ENCODE measurements around the gene PLEK. TPM values are rescaled to one million over a fixed set of nuclear protein-coding genes. Genes with fewer than 3 reads are reported as not detected.

PLEK gene
- total and polyA plus RNA-seq, 3 donors from 2014 or later: 1.7 to 9.2 (median 2.4) TPM

DNA sequence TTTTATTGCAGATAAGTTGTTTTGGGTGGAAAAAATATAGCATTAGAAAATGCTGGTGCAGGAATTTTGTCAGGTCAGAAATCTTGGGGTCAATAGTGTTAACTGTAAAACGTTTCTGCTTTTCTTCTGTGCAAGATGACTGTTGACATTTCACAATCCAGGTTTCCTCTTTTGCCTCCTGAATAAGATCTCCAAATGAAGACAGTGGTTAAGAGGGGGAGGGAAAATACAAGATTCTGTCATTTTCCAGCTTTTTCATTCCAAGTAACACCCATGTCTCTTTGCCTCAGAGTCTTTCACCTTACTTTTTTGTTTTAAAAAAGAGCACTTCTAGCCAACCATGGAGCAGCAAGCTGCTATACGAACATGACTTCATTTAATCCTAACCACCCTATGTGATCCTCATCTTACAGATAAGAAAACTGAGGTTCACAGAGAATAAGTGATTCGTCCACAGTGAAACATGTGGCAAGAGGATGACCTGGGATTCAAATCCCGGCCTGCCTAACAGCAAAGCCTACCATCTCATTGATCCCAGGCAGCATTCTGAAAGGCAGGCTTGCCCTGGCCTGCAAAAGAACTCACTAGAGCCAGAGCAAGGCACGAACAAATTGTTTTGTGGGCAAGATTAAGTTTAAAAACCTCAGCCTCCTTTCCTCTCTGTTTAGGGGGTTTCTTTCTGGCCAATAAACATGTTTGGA lies 3.0 kb downstream of the PLEK start:
- WGBS, 2 donors: 68 to 74% methylated on average over 5 of the region's 5 CpGs
- no peak for TF ChIP-seq POLR2A (IDR thresholded peaks at IDR 0.05)
- TF ChIP-seq, protein P1, sequence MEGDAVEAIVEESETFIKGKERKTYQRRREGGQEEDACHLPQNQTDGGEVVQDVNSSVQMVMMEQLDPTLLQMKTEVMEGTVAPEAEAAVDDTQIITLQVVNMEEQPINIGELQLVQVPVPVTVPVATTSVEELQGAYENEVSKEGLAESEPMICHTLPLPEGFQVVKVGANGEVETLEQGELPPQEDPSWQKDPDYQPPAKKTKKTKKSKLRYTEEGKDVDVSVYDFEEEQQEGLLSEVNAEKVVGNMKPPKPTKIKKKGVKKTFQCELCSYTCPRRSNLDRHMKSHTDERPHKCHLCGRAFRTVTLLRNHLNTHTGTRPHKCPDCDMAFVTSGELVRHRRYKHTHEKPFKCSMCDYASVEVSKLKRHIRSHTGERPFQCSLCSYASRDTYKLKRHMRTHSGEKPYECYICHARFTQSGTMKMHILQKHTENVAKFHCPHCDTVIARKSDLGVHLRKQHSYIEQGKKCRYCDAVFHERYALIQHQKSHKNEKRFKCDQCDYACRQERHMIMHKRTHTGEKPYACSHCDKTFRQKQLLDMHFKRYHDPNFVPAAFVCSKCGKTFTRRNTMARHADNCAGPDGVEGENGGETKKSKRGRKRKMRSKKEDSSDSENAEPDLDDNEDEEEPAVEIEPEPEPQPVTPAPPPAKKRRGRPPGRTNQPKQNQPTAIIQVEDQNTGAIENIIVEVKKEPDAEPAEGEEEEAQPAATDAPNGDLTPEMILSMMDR (IDR thresholded peaks at IDR 0.05): no peak
- intact Hi-C loops (cut with DNase I; ENCODE audit: low total_unique reads): loop anchor here (10.0 kb wide), 1 partner anchor 67 kb away; no protein-coding TSS in a partner anchor

DNA sequence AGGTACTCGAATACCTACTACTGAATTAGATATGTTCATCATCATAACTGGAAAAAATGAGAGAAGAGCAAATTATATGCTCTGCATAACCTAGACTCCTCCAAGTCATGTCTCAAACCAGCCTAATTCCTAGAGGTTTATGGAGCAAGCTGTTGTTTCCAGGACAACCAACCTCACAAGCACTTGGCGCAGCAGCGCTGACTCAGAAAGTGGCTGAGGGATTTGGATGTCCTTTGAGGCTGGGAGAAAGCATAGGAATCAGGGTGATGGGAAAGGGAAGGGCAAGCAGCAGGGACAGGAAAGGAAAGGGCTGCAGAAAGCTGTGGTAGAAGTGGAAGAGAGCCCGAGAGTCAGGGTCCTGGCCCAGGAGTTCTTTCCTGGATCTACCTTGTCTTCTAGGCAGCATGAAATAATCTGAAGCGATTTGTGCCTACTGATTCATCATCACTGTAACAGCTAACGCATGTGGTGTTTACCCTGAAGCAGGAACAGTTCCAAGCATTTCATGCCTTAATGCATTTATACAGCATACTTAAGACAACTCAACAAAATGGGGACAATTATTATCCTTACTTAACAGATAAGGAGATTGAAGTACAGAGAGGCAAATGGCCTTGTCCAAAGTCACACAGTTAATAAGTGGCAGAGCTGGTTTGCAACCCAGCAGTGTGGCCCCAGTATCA lies 3.7 kb downstream of the PLEK start:
- WGBS, 2 donors: 85 to 86% methylated on average over 6 of the region's 6 CpGs
- no peak for DNase-seq
- TF ChIP-seq, protein P1 (IDR thresholded peaks at IDR 0.05): no peak
- Histone ChIP-seq H3K9me3 (no peaks in the 10 kb centered on the region), H3K4me3 (no peak overlapping the region), H3K27ac (no peak overlapping the region), H3K4me1 (no peaks in the 10 kb centered on the region), H3K36me3 (ENCODE audit: low read depth, missing control alignments) (no peaks in the 10 kb centered on the region), H3K27me3 (no peaks in the 10 kb centered on the region)
- intact Hi-C loops (cut with DNase I; ENCODE audit: low total_unique reads): loop anchor here (10.0 kb wide), 1 partner anchor 66 kb away; no protein-coding TSS in a partner anchor

More for the DNA sequence above, 3.0 kb downstream of the PLEK start:
- Histone ChIP-seq H3K4me3 (no peak overlapping the region), H3K27ac (no peak overlapping the region), H3K27me3 (no peaks in the 10 kb centered on the region), H3K4me1 (no peaks in the 10 kb centered on the region), H3K9me3 (no peaks in the 10 kb centered on the region), H3K36me3 (ENCODE audit: low read depth, missing control alignments) (no peaks in the 10 kb centered on the region)
- no peak for DNase-seq

DNA sequence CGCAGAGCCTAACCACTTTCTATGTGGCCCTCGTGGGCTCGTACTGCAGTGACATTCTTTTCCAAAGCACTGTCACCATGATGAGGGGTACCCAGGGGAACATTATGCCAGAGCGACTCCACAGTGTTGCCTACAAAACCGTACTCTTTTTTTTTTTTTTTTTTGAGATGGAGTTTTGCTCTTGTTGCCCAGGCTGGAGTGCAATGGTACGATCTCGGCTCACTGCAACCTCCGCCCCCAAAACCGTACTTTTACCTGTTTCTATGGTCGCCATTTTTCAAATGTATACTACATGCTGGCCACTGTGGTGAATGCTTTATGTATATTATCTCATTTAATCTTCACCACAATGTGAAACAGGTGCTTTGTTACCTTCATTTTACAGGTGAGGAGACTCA lies 4.3 kb downstream of the PLEK start:
- intact Hi-C loops (cut with DNase I; ENCODE audit: low total_unique reads): loop anchor here (10.0 kb wide), 1 partner anchor 65 kb away; no protein-coding TSS in a partner anchor
- DNase-seq: no peak
- Histone ChIP-seq H3K4me1 (no peaks in the 10 kb centered on the region), H3K27ac (no peak overlapping the region), H3K36me3 (ENCODE audit: low read depth, missing control alignments) (no peaks in the 10 kb centered on the region), H3K9me3 (no peaks in the 10 kb centered on the region), H3K27me3 (no peaks in the 10 kb centered on the region), H3K4me3 (no peak overlapping the region)
- 85 to 87% methylated on average over 10 of the region's 10 CpGs for WGBS, 2 donors
- TF ChIP-seq, protein P1 (IDR thresholded peaks at IDR 0.05): no peak
- TF ChIP-seq POLR2A (IDR thresholded peaks at IDR 0.05): no peak

DNA sequence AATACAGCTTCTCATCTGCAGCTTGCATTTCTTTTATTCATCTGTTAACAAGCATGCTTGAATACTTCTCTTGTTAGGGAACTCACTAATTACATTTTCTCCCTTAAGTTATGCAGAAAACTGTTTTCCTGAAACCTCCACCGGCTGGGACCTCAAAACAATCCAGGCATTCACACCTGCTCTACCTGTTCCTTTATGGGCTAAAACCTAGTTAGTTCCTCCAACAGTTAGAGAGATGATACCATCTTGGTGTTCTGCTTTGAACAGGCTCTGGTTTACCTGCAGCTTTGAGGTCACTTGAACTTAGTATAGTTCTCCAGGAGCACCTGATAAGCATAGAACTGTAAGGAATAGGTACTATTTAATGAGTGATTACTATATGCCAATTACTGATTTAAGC lies 6.1 kb downstream of the PLEK start:
- DNase-seq: no peak
- intact Hi-C loops (cut with DNase I; ENCODE audit: low total_unique reads): no loop called here
- 72 to 88% methylated on average over 1 of the region's 1 CpG for WGBS, 2 donors
- Histone ChIP-seq H3K27ac (no peak overlapping the region), H3K4me1 (no peaks in the 10 kb centered on the region), H3K4me3 (no peak overlapping the region), H3K27me3 (no peaks in the 10 kb centered on the region), H3K9me3 (no peaks in the 10 kb centered on the region), H3K36me3 (ENCODE audit: low read depth, missing control alignments) (no peaks in the 10 kb centered on the region)
- no peak for TF ChIP-seq POLR2A (IDR thresholded peaks at IDR 0.05)
- TF ChIP-seq, protein P1 (IDR thresholded peaks at IDR 0.05): no peak
